Measurements from ENCODE around the gene RBBP8NL.

DNA sequence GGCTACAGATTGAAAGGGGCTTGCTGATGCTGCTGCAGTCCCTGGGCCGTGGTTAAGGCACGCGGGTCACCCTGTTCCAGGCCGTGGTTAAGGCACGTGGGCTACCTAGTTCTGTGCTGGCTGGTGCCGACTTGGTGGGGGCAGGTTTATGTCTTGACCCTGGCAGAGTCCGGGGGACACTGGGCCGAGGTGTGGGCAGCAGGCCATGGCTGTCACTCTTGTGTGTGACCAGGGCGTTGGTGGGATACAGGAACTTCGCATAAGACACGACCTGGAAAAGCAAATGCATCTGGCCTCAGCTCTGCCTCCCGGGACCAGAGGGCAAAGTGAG, 34.0 kb downstream of the RBBP8NL start:
- TF ChIP-seq, protein P1, sequence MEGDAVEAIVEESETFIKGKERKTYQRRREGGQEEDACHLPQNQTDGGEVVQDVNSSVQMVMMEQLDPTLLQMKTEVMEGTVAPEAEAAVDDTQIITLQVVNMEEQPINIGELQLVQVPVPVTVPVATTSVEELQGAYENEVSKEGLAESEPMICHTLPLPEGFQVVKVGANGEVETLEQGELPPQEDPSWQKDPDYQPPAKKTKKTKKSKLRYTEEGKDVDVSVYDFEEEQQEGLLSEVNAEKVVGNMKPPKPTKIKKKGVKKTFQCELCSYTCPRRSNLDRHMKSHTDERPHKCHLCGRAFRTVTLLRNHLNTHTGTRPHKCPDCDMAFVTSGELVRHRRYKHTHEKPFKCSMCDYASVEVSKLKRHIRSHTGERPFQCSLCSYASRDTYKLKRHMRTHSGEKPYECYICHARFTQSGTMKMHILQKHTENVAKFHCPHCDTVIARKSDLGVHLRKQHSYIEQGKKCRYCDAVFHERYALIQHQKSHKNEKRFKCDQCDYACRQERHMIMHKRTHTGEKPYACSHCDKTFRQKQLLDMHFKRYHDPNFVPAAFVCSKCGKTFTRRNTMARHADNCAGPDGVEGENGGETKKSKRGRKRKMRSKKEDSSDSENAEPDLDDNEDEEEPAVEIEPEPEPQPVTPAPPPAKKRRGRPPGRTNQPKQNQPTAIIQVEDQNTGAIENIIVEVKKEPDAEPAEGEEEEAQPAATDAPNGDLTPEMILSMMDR (IDR thresholded peaks at IDR 0.05; ENCODE audit: low read length) = no peak
- TF ChIP-seq EZH2 (optimal IDR thresholded peaks at IDR 0.05; ENCODE audit: low read depth, low read length) (no peak), EZH2phosphoT487 (IDR thresholded peaks at IDR 0.05; ENCODE audit: low read length) (no peak)
